ENCODE results near the gene TEX101. TPM values are rescaled to one million over a fixed set of nuclear protein-coding genes. Genes with fewer than 3 reads are reported as not detected.

TEX101 gene
- total RNA-seq, 1 experiment from 2014 or later = not detected

DNA sequence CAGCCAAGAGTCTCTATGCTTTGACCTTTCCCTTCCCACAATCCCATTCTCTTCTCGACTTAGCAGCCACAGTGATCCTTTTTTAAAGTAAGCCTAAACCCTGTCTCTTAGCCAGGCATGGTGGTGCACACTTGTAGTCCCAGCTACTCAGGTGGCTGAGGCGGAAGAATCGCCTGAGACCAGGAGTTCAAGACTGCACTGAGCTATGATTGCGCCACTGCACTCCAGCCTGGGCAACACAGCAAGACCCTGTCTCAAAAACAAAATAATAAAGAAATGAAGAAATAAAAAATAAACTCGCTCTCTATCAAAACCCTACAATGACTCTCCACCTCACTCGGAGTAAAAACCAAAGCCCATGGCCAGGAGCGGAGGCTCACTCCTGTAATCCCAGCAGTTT, 14.7 kb downstream of the TEX101 start:
- ChIA-PET POLR2A (no interaction called here), CTCF (no interaction called here)
- BruUV-seq (replicated peaks) = no TSS peak
- no peak for ATAC-seq
- intact Hi-C loops (cut with micrococcal nuclease; ENCODE audit: unreplicated experiment) (no loop called here), in situ Hi-C loops (cut with HindIII; ENCODE audit: low pct_unique_long_range_greater_than_20kb, low sequenced_read_pairs) (no loop called here)
- DNase-seq (ENCODE audit: low read depth, low spot score) = no peak
- TF ChIP-seq POLR2AphosphoS5 (IDR thresholded peaks at IDR 0.05; ENCODE audit: low read depth, low read length) (no peak), SIN3A (IDR thresholded peaks at IDR 0.05; ENCODE audit: borderline replicate concordance, insufficient read depth, low read depth, low read length) (no peak), CTCF (IDR thresholded peaks at IDR 0.05) (no peak), TCF7L2 (IDR thresholded peaks at IDR 0.05; ENCODE audit: low read depth, low read length) (no peak), REST (IDR thresholded peaks at IDR 0.05; ENCODE audit: insufficient read depth in 1 of 2, low read depth in 2 of 2, low read length in 1 of 2) (no peak)
- no peaks in the 10 kb centered on the region for H3K27me3 ChIP-seq (ENCODE audit: control insufficient read depth, insufficient read depth, low read length)
- no peaks in the 10 kb centered on the region for H3K36me3 ChIP-seq (ENCODE audit: control insufficient read depth, insufficient read depth, low read length)
- no peak overlapping the region for H3K4me3 ChIP-seq (ENCODE audit: low read depth in 2 of 2, low read length in 2 of 2)
- H3K9me3 ChIP-seq (ENCODE audit: control insufficient read depth, insufficient read depth, low read depth, low read length) = no peaks in the 10 kb centered on the region
- H3K27ac ChIP-seq (ENCODE audit: low read length) = no peak overlapping the region
- H3K4me1 ChIP-seq (ENCODE audit: control insufficient read depth, insufficient read depth, low read length) = no peaks in the 10 kb centered on the region

GRCh38 chr19:43430142-43430710, 15.5 kb downstream of the TEX101 start:
- intact Hi-C loops (cut with micrococcal nuclease; ENCODE audit: unreplicated experiment) (no loop called here), in situ Hi-C loops (cut with HindIII; ENCODE audit: low pct_unique_long_range_greater_than_20kb, low sequenced_read_pairs) (no loop called here)
- Histone ChIP-seq H3K4me3 (ENCODE audit: low read depth in 2 of 2, low read length in 2 of 2) (no peak overlapping the region), H3K4me1 (ENCODE audit: control insufficient read depth, insufficient read depth, low read length) (no peaks in the 10 kb centered on the region), H3K9me3 (ENCODE audit: control insufficient read depth, insufficient read depth, low read depth, low read length) (no peaks in the 10 kb centered on the region), H3K27ac (ENCODE audit: low read length) (no peak overlapping the region), H3K27me3 (ENCODE audit: control insufficient read depth, insufficient read depth, low read length) (no peaks in the 10 kb centered on the region), H3K36me3 (ENCODE audit: control insufficient read depth, insufficient read depth, low read length) (no peaks in the 10 kb centered on the region)
- no peak for DNase-seq (ENCODE audit: low read depth, low spot score)
- ChIA-PET CTCF (interaction anchor here (0.7 kb wide), 1 partner anchor 34 kb away, joined by 3 read pairs; no protein-coding TSS in a partner anchor), POLR2A (no interaction called here)
- no peak for ATAC-seq
- no TSS peak for BruUV-seq (replicated peaks)
- TF ChIP-seq REST (IDR thresholded peaks at IDR 0.05; ENCODE audit: insufficient read depth in 1 of 2, low read depth in 2 of 2, low read length in 1 of 2) = no peak
- no peak for TF ChIP-seq SIN3A (IDR thresholded peaks at IDR 0.05; ENCODE audit: borderline replicate concordance, insufficient read depth, low read depth, low read length)
- TF ChIP-seq CTCF (IDR thresholded peaks at IDR 0.05) = peak; percentile 10; the same call in 1 of the 2 replicates
- TF ChIP-seq TCF7L2 (IDR thresholded peaks at IDR 0.05; ENCODE audit: low read depth, low read length) = no peak
- TF ChIP-seq POLR2AphosphoS5 (IDR thresholded peaks at IDR 0.05; ENCODE audit: low read depth, low read length) = no peak

All from Panc1 (cell line).